Measurements from ENCODE around the gene COPA. TPM values are rescaled to one million over a fixed set of nuclear protein-coding genes. Genes with fewer than 3 reads are reported as not detected.

COPA gene
- total RNA-seq, 2 donors from 2014 or later: 154 to 163 TPM

DNA sequence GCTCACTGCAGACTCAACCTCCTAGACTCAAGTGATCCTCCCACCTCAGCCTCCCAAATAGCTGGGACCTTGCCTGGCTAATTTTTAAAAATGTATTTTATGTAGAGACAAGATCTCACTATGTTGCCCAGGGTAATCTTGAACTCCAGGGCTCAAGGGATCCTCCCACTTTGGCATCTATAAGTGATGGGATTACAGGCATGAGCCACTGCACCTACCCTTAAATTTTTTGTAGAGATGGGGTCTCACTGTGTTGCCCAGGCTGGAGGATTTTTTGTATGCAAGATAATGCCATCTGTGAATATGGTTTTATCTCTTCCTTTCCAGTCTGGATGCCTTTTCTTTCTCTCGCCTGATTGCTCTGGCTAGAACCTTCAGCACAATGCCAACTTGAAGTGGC is 72.0 kb downstream of the COPA start:
- Histone ChIP-seq H3K27ac (no peak overlapping the region), H3K4me1 (no peaks in the 10 kb centered on the region), H3K4me3 (no peak overlapping the region), H3K9ac (ENCODE audit: low read depth in 2 of 2, low read length in 2 of 2) (no peak overlapping the region), H3K27me3 (no peaks in the 10 kb centered on the region), H3K9me3 (no peaks in the 10 kb centered on the region), H3K36me3 (no peaks in the 10 kb centered on the region)
- DNase-seq: no peak
- intact Hi-C loops (cut with DNase I): no loop called here
- TF ChIP-seq, protein P1, sequence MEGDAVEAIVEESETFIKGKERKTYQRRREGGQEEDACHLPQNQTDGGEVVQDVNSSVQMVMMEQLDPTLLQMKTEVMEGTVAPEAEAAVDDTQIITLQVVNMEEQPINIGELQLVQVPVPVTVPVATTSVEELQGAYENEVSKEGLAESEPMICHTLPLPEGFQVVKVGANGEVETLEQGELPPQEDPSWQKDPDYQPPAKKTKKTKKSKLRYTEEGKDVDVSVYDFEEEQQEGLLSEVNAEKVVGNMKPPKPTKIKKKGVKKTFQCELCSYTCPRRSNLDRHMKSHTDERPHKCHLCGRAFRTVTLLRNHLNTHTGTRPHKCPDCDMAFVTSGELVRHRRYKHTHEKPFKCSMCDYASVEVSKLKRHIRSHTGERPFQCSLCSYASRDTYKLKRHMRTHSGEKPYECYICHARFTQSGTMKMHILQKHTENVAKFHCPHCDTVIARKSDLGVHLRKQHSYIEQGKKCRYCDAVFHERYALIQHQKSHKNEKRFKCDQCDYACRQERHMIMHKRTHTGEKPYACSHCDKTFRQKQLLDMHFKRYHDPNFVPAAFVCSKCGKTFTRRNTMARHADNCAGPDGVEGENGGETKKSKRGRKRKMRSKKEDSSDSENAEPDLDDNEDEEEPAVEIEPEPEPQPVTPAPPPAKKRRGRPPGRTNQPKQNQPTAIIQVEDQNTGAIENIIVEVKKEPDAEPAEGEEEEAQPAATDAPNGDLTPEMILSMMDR (IDR thresholded peaks at IDR 0.05): no peak

DNA sequence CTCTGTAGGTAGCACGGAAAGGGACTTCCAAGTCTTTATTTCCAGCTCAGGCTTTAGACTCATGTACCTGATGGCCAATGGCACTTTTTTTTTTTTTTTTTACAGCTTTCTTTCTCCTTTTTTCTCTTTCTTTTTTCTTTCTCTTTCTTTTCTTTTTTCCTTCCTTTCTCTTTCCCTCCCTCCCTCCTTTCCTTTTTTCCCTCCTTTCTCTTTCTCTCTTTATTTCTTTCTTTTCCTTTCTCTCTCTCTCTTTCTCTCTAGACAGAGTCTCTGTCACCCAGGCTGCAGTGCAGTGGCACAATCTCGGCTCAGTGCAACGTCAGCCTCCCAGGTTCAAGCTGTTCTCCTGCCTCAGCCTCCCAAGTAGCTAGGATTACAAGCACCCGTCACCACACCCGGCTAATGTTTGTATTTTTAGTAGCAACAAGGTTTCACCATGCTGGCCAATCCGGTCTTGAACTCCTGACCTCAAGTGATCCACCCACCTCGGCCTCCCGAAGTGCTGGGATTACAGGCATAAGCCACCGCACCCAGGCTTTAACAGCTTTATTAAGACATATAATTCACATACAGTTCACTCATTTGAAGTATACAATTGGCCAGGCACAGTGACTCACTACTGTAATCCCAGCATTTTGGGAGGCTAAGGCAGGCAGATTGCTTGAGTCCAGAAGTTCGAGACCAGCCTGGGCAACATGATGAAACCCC is 75.6 kb downstream of the COPA start:
- intact Hi-C loops (cut with DNase I): no loop called here
- H3K27me3 ChIP-seq: no peaks in the 10 kb centered on the region

DNA sequence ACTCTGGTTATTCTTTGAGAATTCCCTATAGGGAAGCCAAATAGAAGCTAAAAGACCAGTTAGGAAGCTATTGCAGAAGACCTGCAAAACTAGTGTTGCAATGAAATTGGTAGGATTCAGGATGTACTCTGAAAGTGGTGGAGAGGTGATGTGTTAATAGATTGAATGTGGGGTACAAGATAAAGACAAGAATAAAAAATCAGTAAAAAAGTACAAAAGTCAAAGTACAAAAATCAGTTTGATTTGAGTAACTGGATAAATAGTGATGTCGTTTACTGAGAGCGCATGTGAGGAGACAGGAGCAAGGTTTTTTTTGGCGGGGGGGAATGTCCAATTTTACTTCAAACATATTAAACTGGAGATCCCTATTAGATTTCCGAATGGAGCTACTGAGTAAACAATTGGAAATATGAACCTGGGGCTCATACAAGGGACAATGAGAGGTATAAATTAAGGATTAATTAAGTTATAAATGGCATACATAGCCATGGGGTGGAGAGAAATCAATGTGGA is 78.2 kb downstream of the COPA start:
- Histone ChIP-seq H3K9me3 (no peaks in the 10 kb centered on the region), H3K9ac (ENCODE audit: low read depth in 2 of 2, low read length in 2 of 2) (no peak overlapping the region), H3K4me1 (no peaks in the 10 kb centered on the region), H3K4me3 (no peak overlapping the region), H3K27ac (no peak overlapping the region), H3K27me3 (no peaks in the 10 kb centered on the region), H3K36me3 (no peaks in the 10 kb centered on the region)
- intact Hi-C loops (cut with DNase I): no loop called here
- DNase-seq: no peak
- TF ChIP-seq, protein P1 (IDR thresholded peaks at IDR 0.05): no peak

More for the DNA sequence above, 75.6 kb downstream of the COPA start:
- Histone ChIP-seq H3K4me3 (no peak overlapping the region), H3K36me3 (no peaks in the 10 kb centered on the region), H3K27ac (no peak overlapping the region), H3K4me1 (no peaks in the 10 kb centered on the region), H3K9ac (ENCODE audit: low read depth in 2 of 2, low read length in 2 of 2) (no peak overlapping the region), H3K9me3 (no peaks in the 10 kb centered on the region)
- TF ChIP-seq, protein P1 (IDR thresholded peaks at IDR 0.05): no peak
- no peak for DNase-seq

DNA sequence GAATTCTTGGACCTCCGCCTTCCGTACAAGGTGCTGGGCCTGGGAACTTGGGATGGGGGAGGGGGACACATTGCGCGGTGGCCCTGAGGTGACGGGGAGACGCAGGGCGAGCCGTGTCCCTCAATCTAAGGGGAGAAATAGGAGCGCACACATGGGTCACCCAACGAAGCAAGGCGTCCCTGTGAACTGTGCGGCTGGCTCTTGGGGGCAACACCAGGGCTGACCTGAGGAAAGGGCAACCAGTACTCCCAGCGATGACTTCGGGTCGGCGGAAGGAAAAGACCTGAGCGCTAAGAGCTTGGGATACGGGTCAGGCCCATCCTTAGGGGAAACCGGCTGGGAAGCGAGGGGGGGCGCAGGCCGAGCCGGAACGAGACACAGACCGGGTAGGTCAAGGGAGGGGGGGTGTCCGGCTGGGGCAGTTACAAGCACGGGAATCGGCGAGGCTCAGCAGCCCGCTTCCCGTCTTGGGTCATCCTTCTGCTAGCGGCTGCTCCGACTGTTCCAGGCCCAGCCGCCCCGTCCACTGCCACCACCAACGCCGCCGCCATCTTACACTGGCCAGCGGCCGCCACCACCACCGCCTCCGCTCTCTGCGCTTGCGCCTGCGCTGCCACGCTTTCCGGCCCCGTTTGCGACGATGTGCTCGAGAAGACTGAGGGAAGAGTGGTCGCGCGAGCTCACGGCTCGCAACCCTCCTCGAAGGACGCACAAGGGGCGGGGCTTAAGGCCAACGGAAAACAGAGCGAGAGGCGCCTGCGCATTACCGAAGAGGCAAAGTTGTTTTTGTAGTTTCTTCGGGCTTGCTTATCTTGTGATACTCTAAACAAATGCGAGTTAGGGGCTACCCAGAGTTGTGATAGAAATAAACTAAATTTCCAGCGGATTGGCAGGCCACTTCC is 80.9 kb downstream of the COPA start, which contains the start of gene DCAF8:
Gene DCAF8 (minus strand): TSS at position 657 of the 902 bp plus-strand sequence. CDS start 18,541 bp downstream, outside the sequence.
- no peaks in the 10 kb centered on the region for H3K27me3 ChIP-seq
- TF ChIP-seq, protein P1 (IDR thresholded peaks at IDR 0.05): no peak
- H3K9ac ChIP-seq (ENCODE audit: low read depth in 2 of 2, low read length in 2 of 2): peak within 1 kb of the TSS; percentile 97 to 100
- DNase-seq: peak; percentile 99
- intact Hi-C loops (cut with DNase I): no loop called here
- H3K4me3 ChIP-seq: peak within 1 kb of the TSS; percentile 72
- H3K27ac ChIP-seq: peak within 1 kb of the TSS; percentile 95
- H3K9me3 ChIP-seq: no peaks in the 10 kb centered on the region
- no peaks in the 10 kb centered on the region for H3K36me3 ChIP-seq
- H3K4me1 ChIP-seq: no peaks in the 10 kb centered on the region

DNA sequence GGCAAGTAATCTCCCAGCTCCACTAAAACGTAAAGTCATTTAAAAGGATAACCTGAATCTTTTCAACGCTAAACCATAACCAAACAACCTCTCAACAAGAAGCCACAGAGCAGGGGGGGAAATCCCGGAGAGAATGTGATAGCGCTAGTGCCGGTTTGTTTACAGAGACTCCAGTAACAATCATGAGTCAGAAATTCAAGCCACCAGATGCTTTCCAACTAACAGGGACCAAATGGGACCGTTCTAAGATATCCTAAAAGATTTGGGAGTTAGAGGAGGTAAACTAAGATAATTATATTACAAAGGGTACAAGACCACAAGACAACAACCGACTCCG is 81.5 kb downstream of the COPA start:
- TF ChIP-seq, protein P1 (IDR thresholded peaks at IDR 0.05): no peak
- Histone ChIP-seq H3K9me3 (no peaks in the 10 kb centered on the region), H3K27ac (peak overlapping the region; percentile 95), H3K36me3 (no peaks in the 10 kb centered on the region), H3K9ac (ENCODE audit: low read depth in 2 of 2, low read length in 2 of 2) (peak overlapping the region; percentile 97 to 100), H3K4me1 (no peaks in the 10 kb centered on the region), H3K4me3 (peak overlapping the region; percentile 72), H3K27me3 (no peaks in the 10 kb centered on the region)
- peak; percentile 66 for DNase-seq
- intact Hi-C loops (cut with DNase I): no loop called here
